H9 (cell line): ENCODE measurements around the gene PTP4A1. TPM values are rescaled to one million over a fixed set of nuclear protein-coding genes. Genes with fewer than 3 reads are reported as not detected.

ENCODE experiments used
- DNase-seq: peaks from one replicate; pipeline ENCODE4 v3.0.0-alpha.2; 2017
- H2AFZ ChIP-seq: one replicate; pipeline ENCODE4 v1.6.1; 2013; ENCODE audit warnings: mild to moderate bottlenecking, low read length, control low read depth, moderate library complexity
- H2AK5ac ChIP-seq: 2 replicates; pipeline ENCODE4 v1.6.1; 2013; ENCODE audit warnings: low read length, control low read depth, mixed read lengths; ENCODE audit not compliant: insufficient read length
- H2BK120ac ChIP-seq: one replicate; pipeline ENCODE4 v1.6.1; 2013; ENCODE audit warnings: low read depth, mild to moderate bottlenecking, low read length, control low read depth, inconsistent platforms; ENCODE audit not compliant: poor library complexity, severe bottlenecking
- H2BK12ac ChIP-seq: 2 replicates; pipeline ENCODE4 v1.6.1; 2013; ENCODE audit warnings: low read length, control low read depth, mixed read lengths, low read depth; ENCODE audit not compliant: insufficient read length
- H2BK15ac ChIP-seq: 2 replicates; pipeline ENCODE4 v1.6.1; 2013; ENCODE audit warnings: low read depth, low read length, control low read depth
- H2BK20ac ChIP-seq: one replicate; pipeline ENCODE4 v1.6.1; 2013; ENCODE audit warnings: low read depth, mild to moderate bottlenecking, low read length, control low read depth, inconsistent platforms; ENCODE audit not compliant: poor library complexity, severe bottlenecking
- H2BK5ac ChIP-seq: 2 replicates; pipeline ENCODE4 v1.6.1; 2013; ENCODE audit warnings: low read length, control low read depth, mixed read lengths; ENCODE audit not compliant: insufficient read length
- H3K14ac ChIP-seq: 2 replicates; pipeline ENCODE4 v1.6.1; 2013; ENCODE audit warnings: low read length, control low read depth; ENCODE audit not compliant: insufficient read depth
- H3K18ac ChIP-seq: 2 replicates; pipeline ENCODE4 v1.6.1; 2013; ENCODE audit warnings: low read depth, mild to moderate bottlenecking, mixed read lengths, low read length, control low read depth; ENCODE audit not compliant: insufficient read length
- H3K23ac ChIP-seq: 2 replicates; pipeline ENCODE4 v1.6.1; 2013; ENCODE audit warnings: low read length, control low read depth, mixed read lengths, low read depth; ENCODE audit not compliant: insufficient read length
- H3K23me2 ChIP-seq: 2 replicates; pipeline ENCODE4 v1.6.1; 2013; ENCODE audit warnings: low read depth, mild to moderate bottlenecking, mixed read lengths, low read length, control low read depth; ENCODE audit not compliant: insufficient read length, poor library complexity, severe bottlenecking
- H3K27ac ChIP-seq: 2 replicates; pipeline ENCODE4 v1.5.1; 2013; ENCODE audit warnings: low read length, control low read depth, mixed read lengths, low read depth; ENCODE audit not compliant: insufficient read length
- H3K27me3 ChIP-seq: 2 replicates; pipeline ENCODE4 v1.6.1; 2013; ENCODE audit warnings: low read length, control low read depth, inconsistent platforms; ENCODE audit not compliant: insufficient read depth
- H3K4ac ChIP-seq: 2 replicates; pipeline ENCODE4 v1.6.1; 2013; ENCODE audit warnings: low read depth, mild to moderate bottlenecking, control low read depth, inconsistent platforms, low read length, moderate library complexity
- H3K4me1 ChIP-seq: 2 replicates; pipeline ENCODE4 v1.6.1; 2013; ENCODE audit warnings: low read length, control low read depth, inconsistent platforms; ENCODE audit not compliant: insufficient read depth
- H3K4me2 ChIP-seq: 2 replicates; pipeline ENCODE4 v1.6.1; 2013; ENCODE audit warnings: low read length, control low read depth, mixed read lengths; ENCODE audit not compliant: insufficient read length, insufficient read depth
- H3K56ac ChIP-seq: 2 replicates; pipeline ENCODE4 v1.6.1; 2013; ENCODE audit warnings: low read depth, mild to moderate bottlenecking, mixed read lengths, low read length, control low read depth; ENCODE audit not compliant: insufficient read length
- H3K79me1 ChIP-seq: 2 replicates; pipeline ENCODE4 v1.6.1; 2013; ENCODE audit warnings: low read depth, mild to moderate bottlenecking, moderate library complexity, low read length, control low read depth, inconsistent platforms; ENCODE audit not compliant: insufficient read depth, poor library complexity, severe bottlenecking
- H3K79me2 ChIP-seq: 2 replicates; pipeline ENCODE4 v1.6.1; 2013; ENCODE audit warnings: low read length, control low read depth, inconsistent platforms; ENCODE audit not compliant: insufficient read depth
- H3K9ac ChIP-seq: 2 replicates; pipeline ENCODE4 v1.6.1; 2013; ENCODE audit warnings: low read length, control low read depth, mixed read lengths; ENCODE audit not compliant: insufficient read length; ENCODE audit errors: extremely low read depth
- H3K9me3 ChIP-seq: one replicate; pipeline ENCODE4 v1.6.1; 2013; ENCODE audit warnings: low read depth, low read length, inconsistent platforms; ENCODE audit not compliant: control insufficient read depth
- H3T11ph ChIP-seq: one replicate; pipeline ENCODE4 v1.6.1; 2013; ENCODE audit warnings: mild to moderate bottlenecking, low read length, control low read depth, inconsistent platforms
- H4K20me1 ChIP-seq: one replicate; pipeline ENCODE4 v1.6.1; 2013; ENCODE audit not compliant: control insufficient read depth, insufficient read length, insufficient read depth
- H4K5ac ChIP-seq: 2 replicates; pipeline ENCODE4 v1.6.1; 2013; ENCODE audit warnings: low read depth, mild to moderate bottlenecking, mixed read lengths, low read length, control low read depth; ENCODE audit not compliant: insufficient read length
- H4K8ac ChIP-seq: replicated peaks from 2 replicates; pipeline ENCODE4 v1.6.1; 2013; ENCODE audit warnings: low read length, control low read depth, mixed read lengths, low read depth; ENCODE audit not compliant: insufficient read length
- H4K91ac ChIP-seq: 2 replicates; pipeline ENCODE4 v1.6.1; 2013; ENCODE audit warnings: low read depth, mild to moderate bottlenecking, moderate library complexity, mixed read lengths, low read length, control low read depth; ENCODE audit not compliant: insufficient read length
- H3K27ac Mint-ChIP-seq, 3 experiments: 2 replicates in 2 of 3; 3 replicates in 1 of 3; pipeline ENCODE4 v1.8.0; 2020 to 2021; ENCODE audit warnings: mixed read lengths in 3 of 3, mild to moderate bottlenecking in 1 of 3, moderate library complexity in 1 of 3
- H3K27me3 Mint-ChIP-seq: 2 replicates; pipeline ENCODE4 v1.8.0; 2021; ENCODE audit warnings: low read depth, mild to moderate bottlenecking, moderate library complexity, mixed read lengths
- H3K36me3 Mint-ChIP-seq, 3 experiments: 2 replicates in 2 of 3; 3 replicates in 1 of 3; pipeline ENCODE4 v1.8.0; 2020 to 2021; ENCODE audit warnings: low read depth in 3 of 3, mixed read lengths in 3 of 3; ENCODE audit not compliant: insufficient read depth in 1 of 3
- H3K4me1 Mint-ChIP-seq, 2 experiments: 2 replicates each; pipeline ENCODE4 v1.8.0; 2020; ENCODE audit warnings: mixed read lengths in 2 of 2
- H3K4me3 Mint-ChIP-seq, 2 experiments: 2 replicates in 1 of 2; 3 replicates in 1 of 2; pipeline ENCODE4 v1.8.0; 2020 to 2021; ENCODE audit warnings: mild to moderate bottlenecking in 2 of 2, mixed read lengths in 2 of 2, moderate library complexity in 1 of 2
- H3K9me3 Mint-ChIP-seq, 2 experiments: 2 replicates in 1 of 2; 3 replicates in 1 of 2; pipeline ENCODE4 v1.8.0; 2020; ENCODE audit warnings: mild to moderate bottlenecking in 2 of 2, mixed read lengths in 2 of 2, moderate library complexity in 1 of 2
- WGBS: extraction: QIAGEN DNeasy Blood & Tissue Kit; methylation state at CpG from one replicate; pipeline ENCODE4 v1.1.7; 2013; ENCODE audit warnings: missing lambda C conversion rate, low lambda C conversion rate, mixed read lengths; ENCODE audit not compliant: insufficient read length; ENCODE audit errors: extremely low coverage; 5-methylcytosine and 5-hydroxymethylcytosine counted together
- total RNA-seq: library from RNA; stranded (reverse); gene quantifications from 2 replicates; pipeline ENCODE4 v1.2.1, GENCODE V29; 2021
- TF ChIP-seq, protein P1 (sequence below): fragments of 200-600 bp; sonication (generic); conservative IDR thresholded peaks from 3 replicates; pipeline ENCODE4 v1.8.0; 2021; ENCODE audit warnings: antibody characterized with exemption, mild to moderate bottlenecking

PTP4A1 gene
- total RNA-seq, 1 experiment from 2014 or later = 85.9 TPM

DNA sequence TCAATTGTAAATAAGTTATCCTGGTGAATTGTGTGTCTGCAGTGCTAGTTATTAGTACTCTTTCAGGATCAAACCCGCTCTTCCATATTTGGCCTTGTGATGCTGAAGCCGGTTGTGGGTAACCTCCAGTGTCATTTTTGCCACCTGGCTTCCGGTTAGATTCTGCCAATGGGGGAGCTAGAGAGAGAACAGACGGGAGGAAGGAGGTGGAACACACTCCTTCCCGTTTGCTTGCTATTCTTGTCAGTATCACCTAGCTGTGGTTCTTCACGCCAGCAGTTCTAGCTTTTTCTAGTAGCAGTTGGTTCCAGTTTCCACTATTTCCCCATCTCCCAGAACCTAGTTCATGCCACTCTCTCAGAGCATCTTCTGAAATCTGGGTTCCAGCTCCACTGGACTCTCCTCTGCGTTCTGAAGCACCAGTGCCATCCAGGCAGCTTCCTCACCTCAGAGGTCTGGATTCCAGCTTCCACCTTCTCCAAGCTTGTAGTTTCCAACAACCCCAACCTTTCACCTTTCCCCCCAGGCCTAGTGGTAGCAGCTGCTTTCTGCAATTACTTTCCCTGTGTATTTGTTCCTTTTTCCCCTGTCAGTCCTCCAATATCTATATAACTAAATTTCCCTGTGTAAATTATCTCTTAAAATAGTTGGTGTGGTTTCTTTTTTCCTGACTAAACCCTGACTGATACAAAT is 46.9 kb upstream of the PTP4A1 start:
- TF ChIP-seq, protein P1, sequence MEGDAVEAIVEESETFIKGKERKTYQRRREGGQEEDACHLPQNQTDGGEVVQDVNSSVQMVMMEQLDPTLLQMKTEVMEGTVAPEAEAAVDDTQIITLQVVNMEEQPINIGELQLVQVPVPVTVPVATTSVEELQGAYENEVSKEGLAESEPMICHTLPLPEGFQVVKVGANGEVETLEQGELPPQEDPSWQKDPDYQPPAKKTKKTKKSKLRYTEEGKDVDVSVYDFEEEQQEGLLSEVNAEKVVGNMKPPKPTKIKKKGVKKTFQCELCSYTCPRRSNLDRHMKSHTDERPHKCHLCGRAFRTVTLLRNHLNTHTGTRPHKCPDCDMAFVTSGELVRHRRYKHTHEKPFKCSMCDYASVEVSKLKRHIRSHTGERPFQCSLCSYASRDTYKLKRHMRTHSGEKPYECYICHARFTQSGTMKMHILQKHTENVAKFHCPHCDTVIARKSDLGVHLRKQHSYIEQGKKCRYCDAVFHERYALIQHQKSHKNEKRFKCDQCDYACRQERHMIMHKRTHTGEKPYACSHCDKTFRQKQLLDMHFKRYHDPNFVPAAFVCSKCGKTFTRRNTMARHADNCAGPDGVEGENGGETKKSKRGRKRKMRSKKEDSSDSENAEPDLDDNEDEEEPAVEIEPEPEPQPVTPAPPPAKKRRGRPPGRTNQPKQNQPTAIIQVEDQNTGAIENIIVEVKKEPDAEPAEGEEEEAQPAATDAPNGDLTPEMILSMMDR = peak; percentile 36; the same call in 2 of the 3 replicates
- H3K4me3 Mint-ChIP-seq = no peak overlapping the region
- H3K23me2 ChIP-seq = no peaks in the 10 kb centered on the region
- peak overlapping the region in 1 of 3 experiments; percentile 16; a peak in 1 of 7 replicates for H3K27ac Mint-ChIP-seq
- no peaks in the 10 kb centered on the region for H3K27me3 ChIP-seq
- H3K9me3 ChIP-seq = no peaks in the 10 kb centered on the region
- H4K91ac ChIP-seq = no peak overlapping the region
- no peak overlapping the region for H2BK120ac ChIP-seq
- no peak overlapping the region for H2BK5ac ChIP-seq
- no peaks in the 10 kb centered on the region; the same call in 1 of the 2 replicates for H3K27me3 Mint-ChIP-seq
- H3K4me1 Mint-ChIP-seq = no peaks in the 10 kb centered on the region
- H3K79me2 ChIP-seq = no peaks in the 10 kb centered on the region
- no peak overlapping the region for H2BK20ac ChIP-seq
- H3K56ac ChIP-seq = no peak overlapping the region
- no peaks in the 10 kb centered on the region for H4K20me1 ChIP-seq
- H3K14ac ChIP-seq = no peak overlapping the region
- no peaks in the 10 kb centered on the region for H3K4me1 ChIP-seq
- H4K8ac ChIP-seq = no peak overlapping the region
- no peak overlapping the region for H3K18ac ChIP-seq
- H3K4ac ChIP-seq = no peak overlapping the region
- H3K36me3 Mint-ChIP-seq = no peaks in the 10 kb centered on the region
- WGBS = no CpG with 5 or more reads among the region's 7 CpGs
- no peak overlapping the region for H4K5ac ChIP-seq
- H3T11ph ChIP-seq = no peak overlapping the region
- no peak overlapping the region for H2BK12ac ChIP-seq
- no peak overlapping the region for H3K9ac ChIP-seq
- H2BK15ac ChIP-seq = no peak overlapping the region
- H3K4me2 ChIP-seq = no peak overlapping the region
- no peaks in the 10 kb centered on the region for H3K79me1 ChIP-seq
- no peak overlapping the region for H2AK5ac ChIP-seq
- H3K9me3 Mint-ChIP-seq = no peaks in the 10 kb centered on the region
- H3K27ac ChIP-seq = no peak overlapping the region
- no peak overlapping the region for H2AFZ ChIP-seq
- DNase-seq = peak; percentile 39
- H3K23ac ChIP-seq = no peak overlapping the region
